ENCODE measurements around the gene OR5K2. TPM values are rescaled to one million over a fixed set of nuclear protein-coding genes. Genes with fewer than 3 reads are reported as not detected.

OR5K2 gene
- total RNA-seq, 1 donor from 2014 or later, result not detected

GRCh38 chr3:98518816-98519215 lies 21.3 kb downstream of the OR5K2 start:
- no peaks in the 10 kb centered on the region for H3K27me3 Mint-ChIP-seq
- TF ChIP-seq CTCF (IDR thresholded peaks at IDR 0.05), result no peak
- H3K36me3 Mint-ChIP-seq (ENCODE audit: low read depth), result peaks cover 70% of the 10 kb centered on the region
- no peaks in the 10 kb centered on the region for H3K9me3 Mint-ChIP-seq
- intact Hi-C loops (cut with micrococcal nuclease), result no loop called here
- CTCF ChIA-PET, result no interaction called here
- DNase-seq (no peak), ATAC-seq (ENCODE audit: low read depth) (no peak)
- no peak overlapping the region for H3K4me3 Mint-ChIP-seq
- POLR2A ChIA-PET, result no interaction called here
- H3K4me1 Mint-ChIP-seq, result peaks cover 38% of the 10 kb centered on the region
- no peak overlapping the region for H3K27ac Mint-ChIP-seq

- no peak for TF ChIP-seq CTCF (IDR thresholded peaks at IDR 0.05)
- no peak overlapping the region for H3K4me3 Mint-ChIP-seq
- no peak overlapping the region for H3K27ac Mint-ChIP-seq
- ATAC-seq (ENCODE audit: low read depth) (no peak), DNase-seq (no peak)
- intact Hi-C loops (cut with micrococcal nuclease), result no loop called here
- CTCF ChIA-PET, result no interaction called here
- peaks cover 38% of the 10 kb centered on the region for H3K4me1 Mint-ChIP-seq
- POLR2A ChIA-PET, result no interaction called here
- peaks cover 66% of the 10 kb centered on the region for H3K36me3 Mint-ChIP-seq (ENCODE audit: low read depth)
- H3K9me3 Mint-ChIP-seq, result no peaks in the 10 kb centered on the region
- no peaks in the 10 kb centered on the region for H3K27me3 Mint-ChIP-seq
Observed at GRCh38 chr3:98519351-98519750, 21.9 kb downstream of the OR5K2 start.

- no peak for TF ChIP-seq CTCF (IDR thresholded peaks at IDR 0.05)
- POLR2A ChIA-PET, result interaction anchor here (0.6 to 3.1 kb wide), 13 partner anchors 10 to 758 kb away, joined by 3 to 33 read pairs (median 7); partner anchors contain the start of genes ARL6, CPOX, DCBLD2 and GPR15
- DNase-seq (no peak), ATAC-seq (ENCODE audit: low read depth) (peak; percentile 20)
- CTCF ChIA-PET, result interaction anchor here (2.9 kb wide), 1 partner anchor 75 kb away, joined by 11 read pairs; no protein-coding TSS in a partner anchor
- peaks cover 43% of the 10 kb centered on the region for H3K36me3 Mint-ChIP-seq (ENCODE audit: low read depth)
- H3K4me1 Mint-ChIP-seq, result peaks cover 40% of the 10 kb centered on the region
- intact Hi-C loops (cut with micrococcal nuclease), result loop anchor here (1.0 to 2.0 kb wide), 6 partner anchors 18 to 1879 kb away; partner anchors contain the start of genes LNP1, TBC1D23 and TOMM70
- peak overlapping the region; percentile 92 for H3K4me3 Mint-ChIP-seq
- H3K27me3 Mint-ChIP-seq, result no peaks in the 10 kb centered on the region
- H3K9me3 Mint-ChIP-seq, result no peaks in the 10 kb centered on the region
- peak overlapping the region; percentile 76 for H3K27ac Mint-ChIP-seq
Observed at GRCh38 chr3:98521897-98522543, 24.5 kb downstream of the OR5K2 start.

GRCh38 chr3:98522544-98523281 lies 25.2 kb downstream of the OR5K2 start, which contains the start of gene CLDND1:
CLDND1 (minus strand) TSS chr3:98522902; CDS start chr3:98521424, 1,478 bp downstream.
- no peak for TF ChIP-seq CTCF (IDR thresholded peaks at IDR 0.05)
- H3K4me3 Mint-ChIP-seq, result peak within 1 kb of the TSS; percentile 92
- no peaks in the 10 kb centered on the region for H3K27me3 Mint-ChIP-seq
- peak; percentile 92 for DNase-seq
- ChIA-PET CTCF (interaction anchor here (0.8 to 2.9 kb wide), 4 partner anchors 43 to 483 kb away, joined by 3 to 11 read pairs (median 3); partner anchors contain the start of gene CPOX), POLR2A (interaction anchor here (0.5 to 3.1 kb wide), 20 partner anchors 10 to 1753 kb away, joined by 3 to 33 read pairs (median 5); partner anchors contain the start of genes ARL6, CPOX, CRYBG3 and DCBLD2)
- H3K4me1 Mint-ChIP-seq, result peaks cover 40% of the 10 kb centered on the region
- no peaks in the 10 kb centered on the region for H3K9me3 Mint-ChIP-seq
- intact Hi-C loops (cut with micrococcal nuclease), result loop anchor here (1.0 to 2.0 kb wide), 13 partner anchors 14 to 1878 kb away; partner anchors contain the start of genes ARL6, CMSS1, CPOX and DCBLD2
- peak within 1 kb of the TSS; percentile 87 for H3K27ac Mint-ChIP-seq
- ATAC-seq (ENCODE audit: low read depth), result peak; percentile 97
- peaks cover 39% of the 10 kb centered on the region for H3K36me3 Mint-ChIP-seq (ENCODE audit: low read depth)

GRCh38 chr3:98525494-98525893 lies 28.0 kb downstream of the OR5K2 start:
- H3K27me3 Mint-ChIP-seq, result no peaks in the 10 kb centered on the region
- no peak for ATAC-seq (ENCODE audit: low read depth)

More at GRCh38 chr3:98525494-98525893, 28.0 kb downstream of the OR5K2 start:
- Mint-ChIP-seq H3K4me1 (peaks cover 28% of the 10 kb centered on the region), H3K9me3 (no peaks in the 10 kb centered on the region), H3K36me3 (ENCODE audit: low read depth) (peaks cover 13% of the 10 kb centered on the region), H3K4me3 (no peak overlapping the region), H3K27ac (no peak overlapping the region)
- TF ChIP-seq CTCF (IDR thresholded peaks at IDR 0.05), result no peak
- POLR2A ChIA-PET, result no interaction called here
- no peak for DNase-seq
- CTCF ChIA-PET, result no interaction called here
- intact Hi-C loops (cut with micrococcal nuclease), result no loop called here
